Ovary (tissue), 9 donors: ENCODE results near the gene GPR32. TPM values are rescaled to one million over a fixed set of nuclear protein-coding genes. Genes with fewer than 3 reads are reported as not detected.
"Not testable (repeated sequence)": the region's sequence is repeated elsewhere in the genome, so short reads cannot be mapped to it uniquely, and the experiment has no call there.

Source experiments
- DNase-seq, 5 donors: peaks; one replicate each; pipeline ENCODE4 v3.0.0-alpha.2; 2019 to 2020
- H3K27ac ChIP-seq, 2 donors: fragments of 200-600 bp; one replicate each; pipeline versions ENCODE4 v1.5.1 to v1.8.0; 2019 to 2022
- H3K27me3 ChIP-seq: fragments of 200-600 bp; one replicate; pipeline ENCODE4 v1.8.0; 2022
- H3K36me3 ChIP-seq: fragments of 200-600 bp; sonication (generic); one replicate; pipeline ENCODE4 v1.5.1; 2019
- H3K4me1 ChIP-seq: one replicate; pipeline ENCODE4 v1.8.1; 2013; ENCODE audit warnings: mild to moderate bottlenecking, moderate library complexity; ENCODE audit not compliant: insufficient read depth
- H3K4me3 ChIP-seq: fragments of 200-600 bp; sonication (generic); one replicate; pipeline ENCODE4 v1.5.1; 2017
- H3K9me3 ChIP-seq, 2 donors: fragments of 200-600 bp in 1 of 2; sonication (generic) in 1 of 2; one replicate each; pipeline versions ENCODE4 v1.5.1 to v1.8.1; 2013 to 2019; ENCODE audit warnings: mild to moderate bottlenecking in 1 of 2, moderate library complexity in 1 of 2
- EP300 ChIP-seq: sonication (generic); formaldehyde crosslinking; IDR thresholded peaks from one replicate; pipeline ENCODE4 v1.6.1; 2017; ENCODE audit warnings: antibody characterized with exemption
- POLR2A ChIP-seq: fragments of 450-650 bp; IDR thresholded peaks from one replicate; pipeline ENCODE4 v1.6.1; 2017; ENCODE audit warnings: antibody characterized with exemption, mild to moderate bottlenecking, moderate library complexity
- WGBS, 3 donors: extraction: QIAGEN DNeasy Blood & Tissue Kit in 1 of 3; methylation state at CpG; one replicate each; pipeline versions ENCODE4 v1.1.5 to v1.1.7; 2013 to 2017; 5-methylcytosine and 5-hydroxymethylcytosine counted together
- intact Hi-C, 4 donors: fragments of 100-400 bp; cut with DNase I; formaldehyde crosslinking; loops; one replicate each; pipeline versions ENCODE4 v1.11.0 to v1.15.1; 2022 to 2023
- polyA plus RNA-seq, 2 donors: library from polyadenylated mRNA; stranded (reverse); fragments of 200-250 nt in 1 of 2; fragments of 350-450 nt in 1 of 2; fragmentation: Illumina TruSeq in 1 of 2; extraction: RNeasy Lipid Tissue Mini Kit (QIAGEN cat#74804) in 1 of 2; gene quantifications; one replicate each; pipeline ENCODE4 v1.2.3, GENCODE V29; 2013 to 2014
- total RNA-seq, 7 donors: library from RNA; depleted of rRNA in 2 of 7; stranded (reverse); fragments of >200 nt in 2 of 7; fragmentation: NEBNext Ultra II Directional in 3 of 7; extraction: Animal tissue kit (Norgen Biotek cat#: 25700) in 3 of 7; gene quantifications; one replicate each; pipeline versions ENCODE4 v1.1.0 to v1.2.4, GENCODE V29; 2016 to 2023
- TF ChIP-seq, protein P1 (sequence below), 3 donors: fragments of 450-650 bp in 2 of 3; fragments of 200-600 bp in 1 of 3; IDR thresholded peaks; one replicate each; pipeline versions ENCODE4 v1.5.1 to v1.8.0; 2016 to 2022; ENCODE audit warnings: antibody characterized with exemption in 3 of 3, mild to moderate bottlenecking in 1 of 3
- donor health status: DM: no; HTN: no; CAD: no; lungs with moderate emphysema.
- donor health status: DM: no; HTN: no; CAD: no.
- donor health status: Bipolar disorder and iron deficiency.
- donor health status: DM: yes; HTN: yes; CAD: no.
- donor health status: DM: no; HTN: no; CAD: no.
- donor health status: DM: yes; HTN: yes; CAD: no.

The GPR32 gene
- total and polyA plus RNA-seq, 9 donors = not detected

GRCh38 chr19:50779504-50780457 lies 9.5 kb downstream of the GPR32 start:
- H3K4me3 ChIP-seq = no peak overlapping the region
- no peaks in the 10 kb centered on the region for H3K4me1 ChIP-seq
- DNase-seq = no peak
- no peaks in the 10 kb centered on the region for H3K27me3 ChIP-seq
- no peak overlapping the region for H3K27ac ChIP-seq
- peaks cover 0 to 4% of the 10 kb centered on the region in 2 donors for H3K9me3 ChIP-seq
- H3K36me3 ChIP-seq = no peaks in the 10 kb centered on the region
- 18 to 30% (median 26%) methylated on average over 25 of the region's 25 CpGs for WGBS, 3 donors
- intact Hi-C loops = loop anchor here in 3 of 4 donors (5.0 to 10.0 kb wide), 6 partner anchors 57 to 1228 kb away; partner anchors contain the start of genes CLEC11A (in 1 of the 3), NAPSA (in 1 of the 3) and ZNF615 (in 1 of the 3)
- TF ChIP-seq POLR2A (no peak), EP300 (no peak)
- TF ChIP-seq, protein P1, sequence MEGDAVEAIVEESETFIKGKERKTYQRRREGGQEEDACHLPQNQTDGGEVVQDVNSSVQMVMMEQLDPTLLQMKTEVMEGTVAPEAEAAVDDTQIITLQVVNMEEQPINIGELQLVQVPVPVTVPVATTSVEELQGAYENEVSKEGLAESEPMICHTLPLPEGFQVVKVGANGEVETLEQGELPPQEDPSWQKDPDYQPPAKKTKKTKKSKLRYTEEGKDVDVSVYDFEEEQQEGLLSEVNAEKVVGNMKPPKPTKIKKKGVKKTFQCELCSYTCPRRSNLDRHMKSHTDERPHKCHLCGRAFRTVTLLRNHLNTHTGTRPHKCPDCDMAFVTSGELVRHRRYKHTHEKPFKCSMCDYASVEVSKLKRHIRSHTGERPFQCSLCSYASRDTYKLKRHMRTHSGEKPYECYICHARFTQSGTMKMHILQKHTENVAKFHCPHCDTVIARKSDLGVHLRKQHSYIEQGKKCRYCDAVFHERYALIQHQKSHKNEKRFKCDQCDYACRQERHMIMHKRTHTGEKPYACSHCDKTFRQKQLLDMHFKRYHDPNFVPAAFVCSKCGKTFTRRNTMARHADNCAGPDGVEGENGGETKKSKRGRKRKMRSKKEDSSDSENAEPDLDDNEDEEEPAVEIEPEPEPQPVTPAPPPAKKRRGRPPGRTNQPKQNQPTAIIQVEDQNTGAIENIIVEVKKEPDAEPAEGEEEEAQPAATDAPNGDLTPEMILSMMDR (IDR thresholded peaks at IDR 0.05) = no peak

GRCh38 chr19:50780753-50781435 lies 10.6 kb downstream of the GPR32 start:
- no peak for DNase-seq
- TF ChIP-seq, protein P1 (IDR thresholded peaks at IDR 0.05) = no peak
- no peak for TF ChIP-seq EP300
- no peak for TF ChIP-seq POLR2A
- intact Hi-C loops = loop anchor here in 2 of 4 donors (5.0 to 10.0 kb wide), 5 partner anchors 59 to 1226 kb away; partner anchors contain the start of genes CLEC11A (in 1 of the 2) and ZNF615 (in 1 of the 2)
- no peak overlapping the region for H3K27ac ChIP-seq
- 54 to 57% (median 56%) methylated on average over 16 of the region's 16 CpGs for WGBS, 3 donors
- H3K4me3 ChIP-seq = no peak overlapping the region
- no peaks in the 10 kb centered on the region for H3K36me3 ChIP-seq
- no peaks in the 10 kb centered on the region for H3K27me3 ChIP-seq
- H3K4me1 ChIP-seq = no peaks in the 10 kb centered on the region
- peaks cover 0 to 4% of the 10 kb centered on the region in 2 donors for H3K9me3 ChIP-seq

DNA sequence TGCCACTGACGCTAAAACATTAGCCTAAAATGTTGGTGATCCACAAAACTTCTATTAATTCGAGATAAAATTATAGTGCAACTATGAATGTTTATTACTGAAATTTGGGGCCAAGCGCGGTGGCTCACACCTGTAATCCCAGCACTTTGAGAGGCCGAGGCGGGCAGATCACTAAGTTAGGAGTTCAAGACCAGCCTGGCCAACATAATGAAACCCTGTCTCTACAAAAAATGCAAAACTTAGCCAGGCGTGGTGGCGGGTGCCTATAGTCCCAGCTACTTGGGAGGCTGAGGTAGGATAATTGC lies 13.5 kb downstream of the GPR32 start:
- 28 to 31% (median 30%) methylated on average over 8 of the region's 8 CpGs for WGBS, 3 donors
- intact Hi-C loops = loop anchor here in 2 of 4 donors (5.0 to 10.0 kb wide), 5 partner anchors 61 to 1224 kb away; partner anchors contain the start of genes CLEC11A (in 1 of the 2) and ZNF615 (in 1 of the 2)
- not testable (repeated sequence) for H3K36me3 ChIP-seq, H3K4me3 ChIP-seq, H3K4me1 ChIP-seq, H3K9me3 ChIP-seq, H3K27ac ChIP-seq, DNase-seq, H3K27me3 ChIP-seq

- intact Hi-C loops = loop anchor here in 2 of 4 donors (5.0 to 10.0 kb wide), 5 partner anchors 62 to 1223 kb away; partner anchors contain the start of genes CLEC11A (in 1 of the 2) and ZNF615 (in 1 of the 2)
- TF ChIP-seq POLR2A = no peak
- no peak for TF ChIP-seq EP300
- TF ChIP-seq, protein P1 (IDR thresholded peaks at IDR 0.05) = no peak
- Histone ChIP-seq H3K36me3 (no peaks in the 10 kb centered on the region), H3K4me3 (no peak overlapping the region), H3K27ac (no peak overlapping the region), H3K9me3 (no peaks in the 10 kb centered on the region), H3K4me1 (no peaks in the 10 kb centered on the region), H3K27me3 (no peaks in the 10 kb centered on the region)
- no peak for DNase-seq
- WGBS, 3 donors = 88 to 96% (median 88%) methylated on average over 3 of the region's 3 CpGs
Measured at GRCh38 chr19:50784710-50785109, 14.4 kb downstream of the GPR32 start.
